ENCODE measurements around the gene NKX3-2.

- TF ChIP-seq POLR2AphosphoS5 (IDR thresholded peaks at IDR 0.05; ENCODE audit: low read depth, low read length): no peak
- TF ChIP-seq CTCF (IDR thresholded peaks at IDR 0.05): no peak
- TF ChIP-seq TCF7L2 (IDR thresholded peaks at IDR 0.05; ENCODE audit: low read depth, low read length): no peak
- TF ChIP-seq SIN3A (IDR thresholded peaks at IDR 0.05; ENCODE audit: borderline replicate concordance, insufficient read depth, low read depth, low read length): no peak
These were observed 2.7 kb upstream of the NKX3-2 start for GRCh38 chr4:13546941-13547484.
